ENCODE data around the gene CHI3L1.

DNA sequence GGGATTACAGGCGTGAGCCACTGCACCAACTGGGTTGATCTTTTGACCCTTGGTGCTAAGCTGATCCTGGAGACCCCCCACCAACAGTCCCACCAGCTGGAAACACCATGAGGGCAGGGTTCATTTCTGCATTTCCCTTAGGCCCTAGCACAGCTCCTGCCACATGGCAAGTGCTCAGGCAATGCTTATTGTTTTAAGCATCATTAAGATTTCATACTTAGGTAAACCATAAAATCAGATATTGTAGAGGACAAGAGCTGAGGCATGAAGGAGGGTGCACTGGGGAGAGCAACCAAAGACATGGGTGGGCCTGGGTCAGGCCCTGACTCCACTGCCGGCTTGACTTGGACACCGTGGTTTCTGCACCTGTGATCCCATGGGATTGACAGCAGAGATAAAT, 25.3 kb upstream of the CHI3L1 start:
- TF ChIP-seq, protein P1, sequence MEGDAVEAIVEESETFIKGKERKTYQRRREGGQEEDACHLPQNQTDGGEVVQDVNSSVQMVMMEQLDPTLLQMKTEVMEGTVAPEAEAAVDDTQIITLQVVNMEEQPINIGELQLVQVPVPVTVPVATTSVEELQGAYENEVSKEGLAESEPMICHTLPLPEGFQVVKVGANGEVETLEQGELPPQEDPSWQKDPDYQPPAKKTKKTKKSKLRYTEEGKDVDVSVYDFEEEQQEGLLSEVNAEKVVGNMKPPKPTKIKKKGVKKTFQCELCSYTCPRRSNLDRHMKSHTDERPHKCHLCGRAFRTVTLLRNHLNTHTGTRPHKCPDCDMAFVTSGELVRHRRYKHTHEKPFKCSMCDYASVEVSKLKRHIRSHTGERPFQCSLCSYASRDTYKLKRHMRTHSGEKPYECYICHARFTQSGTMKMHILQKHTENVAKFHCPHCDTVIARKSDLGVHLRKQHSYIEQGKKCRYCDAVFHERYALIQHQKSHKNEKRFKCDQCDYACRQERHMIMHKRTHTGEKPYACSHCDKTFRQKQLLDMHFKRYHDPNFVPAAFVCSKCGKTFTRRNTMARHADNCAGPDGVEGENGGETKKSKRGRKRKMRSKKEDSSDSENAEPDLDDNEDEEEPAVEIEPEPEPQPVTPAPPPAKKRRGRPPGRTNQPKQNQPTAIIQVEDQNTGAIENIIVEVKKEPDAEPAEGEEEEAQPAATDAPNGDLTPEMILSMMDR (IDR thresholded peaks at IDR 0.05; ENCODE audit: low read depth, low read length), result no peak
- no peak for TF ChIP-seq EZH2phosphoT487 (IDR thresholded peaks at IDR 0.05; ENCODE audit: low read depth)

All from OCI-LY3 (cell line).